NCI-H1417 (cell line): ENCODE measurements around the gene LARGE1.

Experiments used
- DNase-seq, 3 experiments: peaks; one replicate each; lab custom pipeline; 2025; lab: John Stamatoyannopoulos, UW

Gene LARGE1

DNA sequence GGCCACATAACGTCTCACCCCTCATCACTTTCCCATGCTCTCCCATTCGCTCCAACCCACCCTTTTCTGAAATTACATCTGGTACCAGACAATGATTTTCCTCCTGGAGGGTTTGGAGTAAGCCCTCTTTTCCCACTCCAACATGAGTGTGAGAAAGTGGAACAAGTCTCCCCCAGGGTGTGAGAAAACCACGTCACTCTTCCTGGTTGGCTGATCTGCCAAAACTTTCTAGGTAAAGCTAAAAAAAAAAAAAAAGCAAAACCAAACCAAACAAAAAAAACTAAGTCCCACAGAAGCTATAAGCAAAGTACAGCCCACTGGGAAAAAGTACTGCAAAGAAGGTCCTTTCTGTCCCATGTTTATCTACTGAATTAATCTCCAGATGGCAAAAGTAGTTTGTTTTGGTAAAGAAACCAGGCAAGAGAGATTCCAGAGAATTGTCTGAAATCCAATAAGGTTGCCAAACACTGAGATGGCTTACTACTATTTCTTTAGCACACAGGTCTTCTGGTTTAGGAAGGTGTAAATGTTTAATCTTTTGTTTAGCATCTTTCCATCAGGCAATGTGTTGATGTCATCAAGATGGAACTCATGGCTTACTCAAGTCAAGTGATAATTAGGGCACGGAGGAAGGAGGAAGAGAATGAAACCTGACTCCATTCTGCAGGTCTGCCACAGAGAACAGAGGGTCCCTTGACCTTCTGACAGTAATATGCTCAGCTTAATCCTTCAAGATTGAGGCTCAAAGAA is 395.6 kb downstream of the LARGE1 start:
- DNase-seq: no peak

DNA sequence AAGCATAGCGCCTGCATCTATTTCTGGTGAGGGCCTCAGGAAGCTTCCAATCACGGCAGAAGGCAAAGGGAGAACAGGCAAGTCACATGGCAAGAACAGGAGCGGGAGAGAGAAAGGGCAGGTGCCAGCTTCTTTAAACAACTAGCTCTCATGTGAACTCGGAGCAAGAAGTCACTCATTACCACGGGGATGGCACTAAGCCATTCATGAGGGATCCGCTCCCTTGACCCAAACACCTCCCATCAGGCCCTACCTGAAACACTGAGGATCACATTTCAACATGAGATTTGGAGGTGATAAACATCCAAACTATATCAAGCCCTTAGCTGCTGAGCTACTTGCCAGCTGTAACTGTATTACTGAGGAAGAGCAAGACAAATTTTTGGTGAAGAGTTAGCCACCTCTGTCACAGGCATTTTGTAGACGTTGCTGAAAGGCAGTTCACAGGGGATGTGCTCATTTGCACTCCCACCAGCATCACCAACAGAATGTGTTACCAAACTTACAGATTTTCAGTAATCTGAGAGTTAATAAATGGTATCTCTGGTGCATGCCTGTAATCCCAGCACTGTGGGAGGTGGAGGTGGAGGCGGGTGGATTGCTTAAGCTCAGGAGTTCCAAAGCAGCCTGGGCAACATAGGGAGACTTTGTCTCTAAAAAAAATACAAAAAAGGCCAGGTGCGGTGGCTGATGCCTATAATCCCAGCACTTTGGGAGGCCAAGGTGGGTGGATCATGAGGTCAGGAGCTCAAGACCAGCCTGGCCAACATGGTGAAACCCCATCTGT is 398.2 kb downstream of the LARGE1 start:
- DNase-seq: no peak

DNA sequence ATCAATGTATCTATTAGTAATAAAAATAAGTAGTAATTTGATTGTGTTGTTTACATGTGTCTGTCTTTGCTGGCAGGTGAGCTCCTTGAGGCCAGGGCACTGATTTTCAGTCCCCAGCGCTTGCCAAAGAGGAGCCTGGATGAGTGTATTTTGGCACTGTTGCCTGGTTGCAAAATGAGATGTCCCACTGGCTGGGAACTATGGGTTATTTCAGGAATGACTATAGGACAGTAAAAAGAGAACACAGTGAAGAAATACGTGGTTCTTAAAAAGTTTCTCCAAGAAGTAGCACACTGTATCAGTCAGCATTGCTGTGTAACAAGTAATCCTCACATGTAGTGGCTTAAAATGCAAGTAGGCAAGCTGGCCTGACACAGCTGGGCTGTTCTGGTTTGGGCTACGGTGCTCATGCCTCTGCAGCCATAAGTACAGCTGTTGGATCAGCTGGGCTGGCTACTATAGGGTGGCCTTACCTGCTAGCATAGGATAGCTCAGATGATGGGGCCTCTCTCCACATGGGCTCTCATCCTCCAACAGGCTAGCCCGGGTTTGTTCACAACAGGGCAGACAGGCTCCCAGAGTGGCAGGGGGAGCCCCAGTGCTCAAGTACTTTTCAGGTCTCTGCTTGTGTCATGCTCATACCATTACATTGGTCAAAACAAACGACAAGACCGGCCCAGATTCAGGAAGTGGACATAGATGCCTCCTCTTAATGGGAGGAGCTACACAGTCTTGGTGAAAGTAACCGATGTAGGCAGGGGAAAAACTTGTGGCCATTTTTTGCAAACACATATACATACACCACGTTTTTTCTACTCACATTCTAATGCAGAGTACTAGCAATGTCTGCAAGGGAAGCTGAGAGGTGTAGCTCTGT is 399.1 kb downstream of the LARGE1 start:
- DNase-seq: no peak

DNA sequence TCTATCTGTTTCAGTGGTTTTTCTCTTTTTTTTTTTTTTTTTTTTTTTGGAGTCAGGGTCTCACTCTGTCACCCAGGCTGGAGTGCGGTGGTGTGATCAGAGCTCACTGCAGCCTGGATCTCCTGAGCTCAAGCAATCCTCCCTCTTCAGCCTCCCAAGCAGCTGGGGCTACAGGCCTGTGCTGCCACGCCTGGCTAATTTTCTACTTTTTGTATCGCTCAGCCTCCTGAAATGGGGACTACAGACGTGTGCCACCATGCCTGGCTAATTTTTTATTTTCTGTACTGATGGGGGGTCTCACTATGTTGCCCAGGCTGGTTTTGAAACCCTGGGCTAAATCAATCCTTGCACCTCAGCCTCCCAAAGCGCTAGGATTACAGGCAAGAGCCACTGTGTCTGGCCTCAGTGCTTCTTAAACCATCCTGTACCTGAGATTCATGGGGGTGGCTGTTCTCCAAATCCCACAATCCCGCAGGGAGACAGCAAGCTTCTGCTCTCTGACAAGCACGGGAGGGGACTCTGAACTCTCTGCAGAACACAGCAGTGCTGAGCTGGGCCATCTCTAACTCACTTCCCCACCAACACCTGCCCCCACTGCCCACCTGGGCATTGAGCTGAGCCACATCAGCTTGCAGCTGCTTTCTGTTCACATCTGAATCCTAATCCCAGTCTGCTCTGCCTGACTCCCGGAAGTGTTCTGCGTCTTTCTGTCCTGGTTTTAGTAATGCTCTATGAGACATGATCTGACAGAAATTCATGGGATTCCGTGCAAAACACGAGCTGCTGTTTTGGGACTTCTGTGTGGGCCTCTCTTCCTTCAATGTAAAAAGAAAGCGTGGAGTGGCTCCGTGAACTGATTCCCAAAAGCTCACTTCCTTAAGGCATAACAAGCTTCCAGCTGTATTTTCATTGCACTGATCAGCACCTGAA is 400.0 kb downstream of the LARGE1 start:
- DNase-seq: no peak

DNA sequence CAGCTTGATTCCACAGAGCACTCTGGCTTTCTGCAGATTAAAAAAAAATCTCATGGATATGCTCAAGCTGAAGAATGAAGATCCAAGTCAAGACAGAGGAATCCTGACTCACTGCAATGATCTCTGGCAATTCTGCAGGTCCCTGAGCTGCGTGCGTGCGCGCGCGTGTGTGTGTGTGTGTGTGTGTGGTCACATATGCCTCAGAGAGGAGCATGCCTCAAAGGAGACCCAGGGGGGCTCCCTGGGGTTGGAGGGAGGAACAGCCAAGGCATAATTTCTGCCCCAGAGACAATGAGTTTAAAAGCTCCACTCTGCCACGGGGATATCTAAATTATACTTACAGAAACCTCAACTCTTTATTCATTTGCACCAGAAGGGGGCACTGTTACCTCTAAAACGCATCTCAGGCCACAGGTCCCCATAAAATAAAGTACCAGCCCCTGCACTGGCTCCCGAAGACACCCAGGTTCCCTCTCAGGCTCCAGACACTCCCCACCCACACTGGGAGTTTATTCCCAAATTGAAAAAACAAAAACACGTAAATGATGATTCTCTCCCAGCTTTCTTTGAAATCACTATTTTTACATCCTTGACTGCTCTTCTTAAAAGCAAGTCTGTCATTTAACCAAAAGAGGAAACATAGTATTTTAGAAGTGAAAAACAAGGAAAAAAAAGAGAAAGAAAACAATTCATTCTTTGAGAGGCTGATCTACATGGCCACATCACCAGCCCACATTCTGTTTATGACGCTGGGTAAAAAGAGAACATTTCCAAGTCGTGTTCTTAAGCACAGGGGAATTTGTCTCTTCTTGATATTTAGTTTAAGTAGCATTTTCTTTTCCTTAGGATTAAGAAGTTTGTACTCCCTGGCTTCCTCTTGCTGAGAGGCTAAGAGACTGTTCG is 401.0 kb downstream of the LARGE1 start:
- DNase-seq: peak; percentile 26 to 71 (median 42)

DNA sequence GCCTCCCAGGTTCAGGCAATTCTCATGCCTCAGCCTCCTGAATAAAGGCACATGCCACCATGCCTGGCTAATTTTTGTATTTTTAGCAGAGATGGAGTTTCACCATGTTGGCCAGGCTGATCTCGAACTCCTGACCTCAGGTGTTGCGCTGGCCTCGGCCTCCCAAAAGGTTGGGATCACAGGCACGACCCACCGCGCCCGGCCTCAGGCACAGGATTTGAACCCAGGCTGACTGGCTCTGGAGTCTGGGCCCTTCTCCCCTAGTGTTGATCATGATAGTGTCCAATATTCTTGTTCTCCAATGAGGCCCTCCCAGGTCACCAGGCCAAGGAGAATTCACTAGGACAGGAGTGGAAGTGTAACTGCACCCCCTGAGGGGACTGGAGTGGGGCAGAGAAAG is 401.9 kb downstream of the LARGE1 start:
- DNase-seq: no peak

DNA sequence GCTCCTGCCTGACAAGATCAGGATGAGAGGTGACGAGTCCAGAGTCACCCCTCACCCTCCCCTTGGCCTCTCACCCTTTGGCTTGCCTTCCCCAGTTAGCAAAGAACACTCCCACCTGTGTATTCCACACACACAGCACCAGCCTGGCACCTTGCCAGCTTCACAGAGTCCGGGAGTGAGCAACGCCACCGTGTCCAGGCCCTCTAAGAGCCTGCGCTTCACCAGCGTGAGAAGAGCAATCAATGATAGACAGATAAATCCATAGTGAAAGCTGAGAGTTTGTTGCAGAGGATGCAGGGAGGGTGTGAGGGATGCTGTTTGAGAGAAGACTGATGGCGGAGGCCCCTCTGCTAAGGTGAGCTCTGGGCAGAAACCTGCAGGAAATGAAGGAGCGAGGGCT is 404.5 kb downstream of the LARGE1 start:
- peak; percentile 29 to 78 (median 53) for DNase-seq

DNA sequence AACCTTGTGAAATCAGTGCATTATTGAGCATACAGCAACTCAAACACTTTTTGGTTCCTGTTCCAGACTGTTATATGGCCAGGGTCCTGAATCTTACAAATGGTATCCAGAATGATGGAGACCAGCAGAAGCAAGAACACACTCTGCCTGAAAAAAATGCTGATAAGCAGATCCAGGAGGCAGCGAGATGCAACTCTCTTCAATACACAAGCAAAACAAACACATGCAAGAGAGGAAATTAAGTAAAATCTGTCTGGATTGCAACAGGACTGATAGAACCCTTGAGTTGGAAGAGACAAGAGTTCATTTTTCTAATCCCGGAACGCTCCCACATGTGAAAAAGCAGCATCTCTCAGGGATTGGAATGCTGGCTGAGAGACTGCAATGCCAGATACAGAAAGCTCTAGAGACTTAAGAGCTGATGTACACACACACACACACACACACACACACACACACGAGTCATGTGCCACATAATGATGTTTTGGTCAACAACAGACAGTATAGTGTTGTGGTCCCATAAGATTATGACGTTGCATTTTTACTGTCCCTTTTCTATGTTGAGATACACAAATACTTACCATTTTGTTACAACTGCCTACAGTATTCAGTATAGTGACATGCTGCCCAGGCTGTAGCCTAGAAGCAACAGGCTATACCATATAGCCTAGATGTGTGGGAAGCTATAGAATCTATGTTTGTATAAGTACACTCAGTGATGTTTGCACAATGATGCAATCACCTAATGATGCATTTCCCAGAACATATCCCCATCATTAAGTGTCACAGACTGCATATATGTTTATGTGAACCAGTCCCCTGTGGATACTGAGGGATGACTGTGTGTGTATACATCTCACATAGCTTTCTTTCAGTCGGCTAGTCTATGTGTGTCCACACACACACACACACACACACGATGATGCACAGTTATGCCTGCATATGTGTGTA is 406.6 kb downstream of the LARGE1 start:
- peak in 2 of 3 experiments; percentile 50 to 83 for DNase-seq

DNA sequence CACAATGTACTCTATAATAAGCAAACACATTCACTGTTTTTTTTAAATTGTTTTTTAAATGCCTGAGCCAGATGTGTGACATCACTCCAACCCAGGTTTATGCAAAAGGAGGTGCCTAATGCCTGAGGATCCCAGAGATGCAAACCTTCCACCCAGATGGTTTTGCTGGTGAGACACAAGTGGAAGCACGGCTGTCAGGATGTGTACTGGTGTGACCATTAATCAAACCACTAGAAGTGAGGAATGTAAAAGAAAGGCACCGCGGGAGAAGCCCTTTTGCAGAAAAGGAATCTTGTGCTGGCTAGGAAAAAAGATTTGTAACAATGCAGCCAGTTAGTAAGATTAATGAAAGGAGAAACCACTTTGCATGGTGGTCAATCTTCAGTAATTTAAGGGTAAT is 407.4 kb downstream of the LARGE1 start:
- DNase-seq: no peak

DNA sequence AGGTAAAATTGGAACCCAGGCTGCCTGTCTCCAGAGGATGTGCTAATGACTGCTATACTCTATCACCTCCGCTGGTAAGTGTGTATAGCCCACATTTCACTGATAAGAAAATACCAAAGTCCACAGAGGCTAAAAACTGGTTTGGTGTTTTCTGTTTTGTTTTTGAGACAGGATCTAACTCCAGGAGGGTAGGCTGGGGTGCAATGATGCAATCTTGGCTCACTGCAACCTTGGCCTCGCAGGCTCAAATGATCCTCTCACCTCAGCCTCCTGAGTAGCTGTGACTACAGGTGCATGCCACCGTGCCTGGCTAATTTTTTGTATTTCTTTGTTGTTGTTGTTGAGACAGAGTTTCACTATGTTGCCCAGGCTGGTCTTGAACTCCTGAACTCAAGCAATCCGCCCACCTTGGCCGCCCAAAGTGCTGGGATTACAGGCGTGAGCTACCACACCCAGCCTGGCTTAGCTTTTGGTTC is 409.8 kb downstream of the LARGE1 start:
- no peak for DNase-seq

DNA sequence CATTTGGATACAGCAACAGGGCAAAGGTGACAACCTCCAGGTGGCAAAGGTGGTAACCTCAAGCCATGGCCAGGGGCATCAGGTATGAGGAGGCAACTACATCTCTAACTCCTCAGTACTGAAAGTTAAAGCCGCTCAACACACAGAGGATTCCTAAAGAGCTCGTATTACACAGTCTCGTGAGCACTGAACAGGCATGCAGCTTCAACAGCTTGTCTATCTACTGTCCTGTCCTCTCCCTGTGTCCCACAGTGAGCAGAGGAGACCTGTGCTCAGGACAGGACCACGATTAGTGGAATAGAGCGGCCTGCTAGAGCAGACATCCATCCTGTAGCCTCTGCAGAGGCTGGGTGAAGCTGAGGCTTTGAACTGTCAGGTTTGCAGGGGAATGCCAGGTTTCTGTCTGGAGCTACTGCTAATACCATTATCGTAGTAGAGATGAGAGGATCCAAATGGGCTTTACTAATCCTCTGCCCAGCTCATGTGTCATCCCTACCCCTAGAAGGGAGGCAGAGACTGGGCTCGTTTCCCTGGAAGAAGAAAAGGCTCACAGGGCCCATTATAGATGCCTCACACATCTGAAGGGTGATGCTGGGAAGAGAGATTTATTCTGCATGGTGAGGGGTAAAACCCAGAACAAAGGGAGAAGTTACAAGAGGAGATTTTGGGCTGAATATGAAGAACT is 415.2 kb downstream of the LARGE1 start:
- DNase-seq: no peak

DNA sequence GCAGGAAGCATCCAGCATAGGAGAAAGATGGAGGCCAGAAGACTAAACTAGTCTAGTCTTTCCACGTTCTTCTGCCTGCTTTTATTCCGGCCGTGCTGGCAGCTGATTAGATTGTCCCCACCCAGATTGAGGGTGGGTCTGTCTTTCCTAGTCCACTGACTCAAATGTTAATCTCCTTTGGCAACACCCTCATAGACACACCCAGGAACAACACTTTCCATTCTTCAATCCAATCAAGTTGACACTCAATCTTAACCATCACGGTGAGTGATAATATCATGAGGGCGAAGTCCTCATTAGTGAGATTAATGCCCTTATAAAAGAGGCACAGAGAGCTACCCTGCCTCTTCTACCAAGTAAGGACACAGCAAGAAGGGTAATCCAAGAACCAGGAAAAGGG is 424.2 kb downstream of the LARGE1 start:
- DNase-seq: no peak

DNA sequence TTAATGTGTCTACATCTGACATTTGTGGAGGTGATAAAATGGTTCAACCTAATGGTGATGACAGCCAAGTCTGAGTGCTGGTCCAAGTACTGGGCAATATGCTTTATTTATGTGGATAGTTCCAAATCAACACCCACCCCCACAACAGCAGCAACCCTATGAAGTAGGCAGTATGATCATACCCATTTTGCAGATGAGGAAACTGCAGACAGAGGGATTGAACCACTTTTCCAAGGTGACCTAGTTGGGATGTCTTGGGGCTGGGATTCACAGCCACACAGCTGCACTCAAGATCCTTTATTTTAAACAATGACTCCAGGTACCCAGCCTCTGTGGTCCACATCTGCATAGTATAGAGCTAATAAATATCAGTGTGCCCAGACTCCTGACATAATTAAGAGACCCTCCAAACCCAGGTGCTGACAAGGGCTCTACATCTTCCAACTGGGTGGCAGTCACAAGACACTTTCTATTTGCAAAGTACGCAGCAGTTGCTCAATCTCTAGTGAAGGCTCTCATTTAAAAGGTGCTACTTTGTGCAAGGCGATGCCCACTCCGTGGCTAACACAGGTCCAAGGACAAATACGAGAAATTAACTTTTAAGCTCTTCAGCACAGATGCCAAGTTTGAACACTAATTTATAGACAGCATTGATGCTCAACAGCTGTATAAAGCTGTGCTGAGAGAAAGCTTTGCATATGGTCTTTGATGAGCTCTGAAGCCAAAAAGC is 426.6 kb downstream of the LARGE1 start:
- DNase-seq: no peak

DNA sequence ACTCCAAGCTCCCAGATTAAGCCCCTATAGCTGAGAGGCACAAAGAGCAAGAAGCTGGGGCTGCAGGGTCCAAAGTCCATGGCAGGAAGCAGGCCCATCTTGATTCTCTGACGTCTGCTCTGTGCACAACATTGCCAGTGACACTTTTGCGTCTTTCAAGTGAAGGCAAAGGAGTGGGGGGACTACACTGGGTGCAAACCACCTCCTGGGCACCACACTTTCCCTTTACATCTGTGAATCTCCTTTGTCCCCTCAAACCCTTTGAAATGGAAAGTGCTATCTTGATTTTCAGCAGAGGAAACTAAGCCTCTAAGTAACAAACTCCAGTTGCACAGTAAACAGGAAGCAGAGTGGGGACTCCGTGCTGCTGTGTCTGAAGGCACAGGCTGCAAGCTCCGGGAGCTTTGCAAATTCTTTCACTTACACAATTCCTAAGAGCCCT is 428.0 kb downstream of the LARGE1 start:
- no peak for DNase-seq

DNA sequence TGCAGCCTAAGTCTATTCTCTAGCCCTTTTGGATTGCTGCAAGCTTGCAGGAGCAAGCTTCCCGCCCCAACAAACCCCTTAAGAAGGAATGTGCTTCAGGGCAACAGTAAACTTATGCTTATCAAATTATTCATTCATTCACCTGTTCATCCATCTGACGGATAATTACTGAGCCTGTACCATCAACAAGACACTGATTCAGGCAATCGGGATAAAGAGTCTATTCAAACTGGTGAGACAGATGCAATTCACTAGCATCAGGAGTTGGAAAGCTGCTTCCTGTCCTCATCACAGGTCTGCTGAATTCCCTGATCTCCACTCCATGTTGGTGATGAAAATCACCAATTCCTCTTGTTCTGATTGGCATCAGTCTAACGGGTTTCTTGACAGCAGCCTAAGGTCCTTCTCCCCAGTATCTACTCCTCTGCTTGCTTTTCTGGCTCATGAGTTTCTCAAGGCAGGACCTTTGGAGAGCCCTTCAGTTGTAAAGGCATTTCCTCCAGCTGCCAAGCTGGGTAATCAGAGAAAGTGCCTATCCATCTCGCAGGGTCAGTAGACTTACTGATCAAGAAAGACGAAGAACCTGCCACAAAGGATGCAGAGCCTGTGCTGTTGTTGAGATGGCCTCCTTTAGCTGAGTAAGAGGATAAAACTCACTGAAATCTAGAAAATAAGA is 433.1 kb downstream of the LARGE1 start:
- DNase-seq: no peak

DNA sequence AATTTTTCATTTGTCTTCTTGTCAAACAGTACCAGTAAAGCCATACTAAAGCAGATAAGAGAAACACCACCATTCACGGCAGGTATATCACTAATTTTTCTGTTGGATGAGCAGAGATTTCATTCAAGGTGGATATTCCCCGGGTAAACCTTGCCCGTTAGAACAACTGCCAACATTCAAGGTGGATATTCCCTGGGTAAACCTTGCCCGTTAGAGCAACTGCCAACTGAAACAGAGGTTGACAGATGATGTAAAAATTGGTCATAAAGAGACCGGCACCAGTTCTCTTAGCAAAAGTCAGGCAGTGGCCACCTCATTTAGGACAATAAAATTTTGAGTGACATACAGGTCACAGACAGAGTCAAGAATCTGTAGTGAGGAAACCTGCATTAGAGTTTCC is 438.7 kb downstream of the LARGE1 start:
- peak in 1 of 3 experiments; percentile 14 for DNase-seq
